Measurements from ENCODE around the gene DEDD. TPM values are rescaled to one million over a fixed set of nuclear protein-coding genes. Genes with fewer than 3 reads are reported as not detected.

DEDD gene
- total RNA-seq, 2 experiments from 2014 or later = 35.5 to 36.6 TPM

DNA sequence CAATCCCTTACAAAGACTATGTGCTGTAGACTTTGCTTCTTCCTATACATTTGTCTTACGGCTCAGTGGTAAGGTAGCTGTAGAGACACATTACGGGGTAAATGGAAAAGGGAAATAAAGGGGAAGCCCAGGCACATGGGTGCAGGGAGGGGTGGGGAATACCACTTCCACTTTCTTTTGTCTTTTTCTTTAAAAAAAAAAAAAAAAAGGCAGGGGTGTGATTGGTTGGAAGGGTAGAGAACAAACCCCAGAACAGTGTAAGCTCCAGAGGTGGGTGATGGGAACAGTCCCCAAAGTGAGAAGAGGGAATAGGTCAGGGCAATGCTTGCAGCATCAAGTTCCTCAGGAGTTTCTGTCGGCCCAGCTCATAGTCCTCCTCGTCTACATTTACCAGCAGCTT lies 10.6 kb downstream of the DEDD start:
- H3K27me3 Mint-ChIP-seq = no peaks in the 10 kb centered on the region
- intact Hi-C loops (cut with DNase I, micrococcal nuclease) = no loop called here
- ATAC-seq (ENCODE audit: poor library complexity) (no peak), DNase-seq (peak in 2 of 14 experiments; percentile 36 to 40)
- ChIA-PET CTCF (no interaction called here), POLR2A (interaction anchor here (0.9 kb wide), 1 partner anchor 11 kb away, joined by 3 read pairs; the partner anchor contains the start of gene DEDD)
- H3K36me3 ChIP-seq (ENCODE audit: insufficient read depth, low read length) = peaks cover 62% of the 10 kb centered on the region
- H3K9me3 ChIP-seq (ENCODE audit: control insufficient read depth in 1 of 2, insufficient read depth in 1 of 2, low read length in 2 of 2) = no peaks in the 10 kb centered on the region
- peaks cover 87% of the 10 kb centered on the region for H3K36me3 Mint-ChIP-seq (ENCODE audit: low read depth)
- peaks cover 38% of the 10 kb centered on the region for H3K4me1 Mint-ChIP-seq (ENCODE audit: low read depth)
- peaks cover 32% of the 10 kb centered on the region for H3K4me1 ChIP-seq (ENCODE audit: insufficient read depth, low read length)
- H3K27me3 ChIP-seq (ENCODE audit: control insufficient read depth in 1 of 2, insufficient read depth in 2 of 2, low read length in 2 of 2) = no peaks in the 10 kb centered on the region
- no peaks in the 10 kb centered on the region for H3K9me3 Mint-ChIP-seq
- H3K27ac Mint-ChIP-seq = no peak overlapping the region
- TF ChIP-seq CTCF (IDR thresholded peaks at IDR 0.05) = no peak
- H3K4me3 Mint-ChIP-seq = no peak overlapping the region
- no peak overlapping the region for H3K4me3 ChIP-seq (ENCODE audit: low read length)
- H3K27ac ChIP-seq (ENCODE audit: low read depth in 1 of 2, low read length in 2 of 2) = no peak overlapping the region

DNA sequence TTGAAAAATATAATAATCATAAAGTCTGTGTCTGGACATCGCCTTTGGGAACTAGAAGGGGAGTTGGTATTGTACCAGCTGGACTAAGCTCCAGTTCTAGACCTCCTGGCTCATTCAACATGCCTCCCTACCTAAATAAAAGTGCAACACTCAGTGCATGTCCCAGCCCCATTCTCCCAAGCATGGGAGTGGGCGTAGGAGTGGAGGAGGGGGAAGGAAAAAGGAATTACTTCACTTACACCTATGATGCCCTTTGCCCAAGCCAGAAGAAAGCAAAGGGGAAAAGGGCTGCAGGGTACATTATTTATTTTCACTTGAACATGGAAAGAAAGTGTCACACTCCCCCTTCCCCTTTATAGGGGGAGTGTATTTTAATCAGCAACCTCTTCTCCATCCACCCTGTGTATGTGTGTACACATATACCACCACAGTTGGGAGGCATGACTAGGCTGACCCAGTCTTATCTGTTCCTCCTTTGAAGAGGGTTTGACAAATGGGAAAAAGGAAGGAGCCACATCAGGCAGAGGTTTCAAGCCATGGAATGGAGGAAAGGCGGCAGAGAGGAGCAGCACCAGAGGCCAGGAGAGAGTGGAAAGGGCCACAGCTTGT lies 11.3 kb downstream of the DEDD start:
- Histone ChIP-seq H3K9me3 (ENCODE audit: control insufficient read depth in 1 of 2, insufficient read depth in 1 of 2, low read length in 2 of 2) (no peaks in the 10 kb centered on the region), H3K27ac (ENCODE audit: low read depth in 1 of 2, low read length in 2 of 2) (peak overlapping the region in 1 of 2 donors; percentile 34), H3K4me3 (ENCODE audit: low read length) (no peak overlapping the region), H3K36me3 (ENCODE audit: insufficient read depth, low read length) (peaks cover 58% of the 10 kb centered on the region), H3K4me1 (ENCODE audit: insufficient read depth, low read length) (peaks cover 38% of the 10 kb centered on the region), H3K27me3 (ENCODE audit: control insufficient read depth in 1 of 2, insufficient read depth in 2 of 2, low read length in 2 of 2) (no peaks in the 10 kb centered on the region)
- ChIA-PET POLR2A (no interaction called here), CTCF (no interaction called here)
- DNase-seq (no peak), ATAC-seq (ENCODE audit: poor library complexity) (no peak)
- no peak for TF ChIP-seq CTCF (IDR thresholded peaks at IDR 0.05)
- intact Hi-C loops (cut with DNase I, micrococcal nuclease) = no loop called here
- peak overlapping the region; percentile 33 for H3K27ac Mint-ChIP-seq
- H3K27me3 Mint-ChIP-seq = no peaks in the 10 kb centered on the region
- peaks cover 81% of the 10 kb centered on the region for H3K36me3 Mint-ChIP-seq (ENCODE audit: low read depth)
- H3K9me3 Mint-ChIP-seq = no peaks in the 10 kb centered on the region
- peaks cover 40% of the 10 kb centered on the region for H3K4me1 Mint-ChIP-seq (ENCODE audit: low read depth)
- H3K4me3 Mint-ChIP-seq = no peak overlapping the region

DNA sequence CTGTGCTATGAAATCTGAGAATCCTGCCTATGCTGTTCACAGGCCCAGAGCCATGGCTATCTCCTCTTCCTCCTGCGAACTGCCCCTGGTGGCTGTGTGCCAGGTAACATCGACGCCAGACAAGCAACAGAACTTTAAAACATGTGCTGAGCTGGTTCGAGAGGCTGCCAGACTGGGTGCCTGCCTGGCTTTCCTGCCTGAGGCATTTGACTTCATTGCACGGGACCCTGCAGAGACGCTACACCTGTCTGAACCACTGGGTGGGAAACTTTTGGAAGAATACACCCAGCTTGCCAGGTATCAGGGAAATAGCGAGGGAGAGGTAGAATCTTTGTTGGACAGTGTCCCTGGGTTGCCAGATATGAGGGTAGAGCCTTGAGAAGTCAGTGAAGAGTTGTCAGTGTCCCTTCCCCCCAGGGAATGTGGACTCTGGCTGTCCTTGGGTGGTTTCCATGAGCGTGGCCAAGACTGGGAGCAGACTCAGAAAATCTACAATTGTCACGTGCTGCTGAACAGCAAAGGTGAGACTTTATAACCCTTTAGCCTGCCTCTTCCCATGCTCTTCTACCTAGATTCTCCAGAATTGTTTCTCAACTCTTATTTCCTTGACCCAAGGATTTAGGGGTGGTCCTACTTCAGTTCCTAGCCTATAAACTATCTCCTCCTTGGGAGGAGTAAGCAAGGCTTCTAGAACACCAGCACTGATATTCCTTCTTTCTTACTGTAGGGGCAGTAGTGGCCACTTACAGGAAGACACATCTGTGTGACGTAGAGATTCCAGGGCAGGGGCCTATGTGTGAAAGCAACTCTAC lies 13.2 kb downstream of the DEDD start:
- Mint-ChIP-seq H3K4me1 (ENCODE audit: low read depth) (peaks cover 54% of the 10 kb centered on the region), H3K27me3 (no peaks in the 10 kb centered on the region), H3K27ac (peak overlapping the region; percentile 91), H3K4me3 (peak overlapping the region; percentile 97), H3K36me3 (ENCODE audit: low read depth) (peaks cover 69% of the 10 kb centered on the region), H3K9me3 (no peaks in the 10 kb centered on the region)
- DNase-seq (peak in 11 of 14 experiments; percentile 30 to 89 (median 49)), ATAC-seq (ENCODE audit: poor library complexity) (peak; percentile 69)
- H3K27me3 ChIP-seq (ENCODE audit: control insufficient read depth in 1 of 2, insufficient read depth in 2 of 2, low read length in 2 of 2) = no peaks in the 10 kb centered on the region
- peaks cover 46% of the 10 kb centered on the region for H3K36me3 ChIP-seq (ENCODE audit: insufficient read depth, low read length)
- ChIA-PET CTCF (interaction anchor here (0.6 to 3.3 kb wide), 2 partner anchors 46 to 91 kb away, joined by 4 to 12 read pairs; partner anchors contain the start of gene PPOX), POLR2A (interaction anchor here (0.9 to 2.7 kb wide), 2 partner anchors 13 to 34 kb away, joined by 4 to 35 read pairs; partner anchors contain the start of genes DEDD and UFC1)
- H3K4me3 ChIP-seq (ENCODE audit: low read length) = peak overlapping the region; percentile 91
- intact Hi-C loops (cut with DNase I, micrococcal nuclease) = loop anchor here (1.0 to 5.0 kb wide), 3 partner anchors 13 to 72 kb away; partner anchors contain the start of genes UFC1 (in 2 of the 2), DEDD (in 1 of the 2) and USF1 (in 1 of the 2)
- peak; percentile 36 for TF ChIP-seq CTCF (IDR thresholded peaks at IDR 0.05)
- H3K27ac ChIP-seq (ENCODE audit: low read depth in 1 of 2, low read length in 2 of 2) = peak overlapping the region in 1 of 2 donors; percentile 91
- H3K4me1 ChIP-seq (ENCODE audit: insufficient read depth, low read length) = peaks cover 49% of the 10 kb centered on the region
- H3K9me3 ChIP-seq (ENCODE audit: control insufficient read depth in 1 of 2, insufficient read depth in 1 of 2, low read length in 2 of 2) = no peaks in the 10 kb centered on the region

All from CD4-positive, alpha-beta T cell (primary cell).